Astrocyte (in vitro differentiated cells and primary cell): ENCODE measurements around the gene JPH4. TPM values are rescaled to one million over a fixed set of nuclear protein-coding genes. Genes with fewer than 3 reads are reported as not detected.

Experiments
- DNase-seq: peaks from one replicate; pipeline ENCODE4 v3.0.0-alpha.2; 2010; ENCODE audit warnings: low read depth
- FAIRE-seq: peaks from 2 replicates; lab custom pipeline; 2011; peaks lifted over from hg19 to GRCh38; lab: Jason Lieb, UNC
- H2AFZ ChIP-seq: 2 replicates; pipeline ENCODE4 v1.6.0; 2012; ENCODE audit warnings: low read depth, low read length, inconsistent platforms
- H3K27ac ChIP-seq: 2 replicates; pipeline ENCODE4 v1.5.1; 2011; ENCODE audit warnings: low read depth, low read length, inconsistent platforms
- H3K27me3 ChIP-seq: 2 replicates; pipeline ENCODE4 v1.6.0; 2011; ENCODE audit warnings: low read length, inconsistent platforms; ENCODE audit not compliant: insufficient read depth
- H3K36me3 ChIP-seq: 2 replicates; pipeline ENCODE4 v1.5.1; 2011; ENCODE audit warnings: low read length, inconsistent platforms; ENCODE audit not compliant: insufficient read depth
- H3K4me1 ChIP-seq: 2 replicates; pipeline ENCODE4 v1.5.1; 2011; ENCODE audit warnings: low read length, inconsistent platforms; ENCODE audit not compliant: insufficient read depth
- H3K4me2 ChIP-seq: 2 replicates; pipeline ENCODE4 v1.6.0; 2012; ENCODE audit warnings: low read length, inconsistent platforms
- H3K4me3 ChIP-seq: 2 replicates; pipeline ENCODE4 v1.5.1; 2011; ENCODE audit warnings: low read depth, mild to moderate bottlenecking, low read length, inconsistent platforms; ENCODE audit not compliant: insufficient read depth
- H3K79me2 ChIP-seq: 2 replicates; pipeline ENCODE4 v1.6.0; 2012; ENCODE audit warnings: mild to moderate bottlenecking, low read length, inconsistent platforms; ENCODE audit not compliant: insufficient read depth
- H3K9ac ChIP-seq: 2 replicates; pipeline ENCODE4 v1.6.0; 2012; ENCODE audit warnings: mild to moderate bottlenecking, low read length, inconsistent platforms
- H3K9me3 ChIP-seq: 2 replicates; pipeline ENCODE4 v1.5.1; 2012; ENCODE audit warnings: low read depth, mild to moderate bottlenecking, low read length, inconsistent platforms; ENCODE audit not compliant: insufficient read depth
- H4K20me1 ChIP-seq: 2 replicates; pipeline ENCODE4 v1.6.0; 2012; ENCODE audit warnings: low read length, inconsistent platforms; ENCODE audit not compliant: insufficient read depth
- H3K27ac Mint-ChIP-seq: one replicate; pipeline ENCODE4 v1.8.0; 2021; ENCODE audit warnings: mild to moderate bottlenecking, mixed read lengths; ENCODE audit not compliant: unreplicated experiment
- H3K27me3 Mint-ChIP-seq: one replicate; pipeline ENCODE4 v1.8.0; 2021; ENCODE audit warnings: low read depth, mixed read lengths; ENCODE audit not compliant: unreplicated experiment
- H3K36me3 Mint-ChIP-seq: one replicate; pipeline ENCODE4 v1.8.0; 2021; ENCODE audit warnings: low read depth, mixed read lengths; ENCODE audit not compliant: unreplicated experiment
- H3K4me1 Mint-ChIP-seq: one replicate; pipeline ENCODE4 v1.8.0; 2021; ENCODE audit warnings: low read depth, mixed read lengths; ENCODE audit not compliant: unreplicated experiment
- H3K4me3 Mint-ChIP-seq: one replicate; pipeline ENCODE4 v1.8.0; 2021; ENCODE audit warnings: mild to moderate bottlenecking, moderate library complexity, mixed read lengths; ENCODE audit not compliant: unreplicated experiment
- H3K9me3 Mint-ChIP-seq: one replicate; pipeline ENCODE4 v1.8.0; 2021; ENCODE audit warnings: mild to moderate bottlenecking, mixed read lengths; ENCODE audit not compliant: unreplicated experiment
- CTCF ChIP-seq: IDR thresholded peaks from 2 replicates; pipeline ENCODE4 v1.5.1; 2011; ENCODE audit warnings: low read depth, mild to moderate bottlenecking, inconsistent platforms, low read length, moderate library complexity; ENCODE audit not compliant: insufficient read depth
- EZH2 ChIP-seq: IDR thresholded peaks from 2 replicates; pipeline ENCODE4 v1.6.1; 2012; ENCODE audit warnings: mild to moderate bottlenecking, low read length, inconsistent platforms; ENCODE audit not compliant: insufficient read depth
- total RNA-seq: library from RNA; stranded (reverse); gene quantifications from 2 replicates; pipeline ENCODE4 v1.2.1, GENCODE V29; 2021

The JPH4 gene
- total RNA-seq, 1 donor from 2014 or later: 1.1 TPM

- H2AFZ ChIP-seq: no peak overlapping the region
- no peak overlapping the region for H3K4me3 ChIP-seq
- Mint-ChIP-seq H3K4me1 (peaks cover 19% of the 10 kb centered on the region), H3K36me3 (no peaks in the 10 kb centered on the region), H3K27me3 (peaks cover 5% of the 10 kb centered on the region), H3K4me3 (no peak overlapping the region), H3K9me3 (peaks cover 5% of the 10 kb centered on the region), H3K27ac (no peak overlapping the region)
- no peaks in the 10 kb centered on the region for H3K9me3 ChIP-seq
- FAIRE-seq: no peak
- no peaks in the 10 kb centered on the region for H3K36me3 ChIP-seq
- no peaks in the 10 kb centered on the region for H3K79me2 ChIP-seq
- DNase-seq: no peak
- no peaks in the 10 kb centered on the region for H3K4me1 ChIP-seq
- no peaks in the 10 kb centered on the region for H4K20me1 ChIP-seq
- H3K27ac ChIP-seq: no peak overlapping the region
- no peak overlapping the region for H3K4me2 ChIP-seq
- TF ChIP-seq EZH2 (no peak), CTCF (no peak)
- no peak overlapping the region for H3K9ac ChIP-seq
- H3K27me3 ChIP-seq: no peaks in the 10 kb centered on the region
These were observed 25.6 kb upstream of the JPH4 start for GRCh38 chr14:23604148-23604547.

- H3K27me3 Mint-ChIP-seq: peaks cover 3% of the 10 kb centered on the region
- H3K4me3 Mint-ChIP-seq: no peak overlapping the region
- peaks cover 19% of the 10 kb centered on the region for H3K4me1 Mint-ChIP-seq
- Histone ChIP-seq H3K27ac (no peak overlapping the region), H3K4me1 (no peaks in the 10 kb centered on the region), H3K79me2 (no peaks in the 10 kb centered on the region), H4K20me1 (no peaks in the 10 kb centered on the region), H3K36me3 (no peaks in the 10 kb centered on the region), H3K9ac (no peak overlapping the region), H3K9me3 (no peaks in the 10 kb centered on the region), H3K4me3 (no peak overlapping the region), H3K27me3 (no peaks in the 10 kb centered on the region), H2AFZ (no peak overlapping the region), H3K4me2 (no peak overlapping the region)
- no peak for FAIRE-seq
- H3K9me3 Mint-ChIP-seq: peaks cover 5% of the 10 kb centered on the region
- TF ChIP-seq CTCF (no peak), EZH2 (no peak)
- no peak overlapping the region for H3K27ac Mint-ChIP-seq
- DNase-seq: no peak
- H3K36me3 Mint-ChIP-seq: no peaks in the 10 kb centered on the region
These were observed 24.5 kb upstream of the JPH4 start for GRCh38 chr14:23603103-23603502.

GRCh38 chr14:23602181-23603095 lies 23.8 kb upstream of the JPH4 start:
- Mint-ChIP-seq H3K4me3 (no peak overlapping the region), H3K27ac (no peak overlapping the region), H3K9me3 (peaks cover 5% of the 10 kb centered on the region), H3K27me3 (peaks cover 3% of the 10 kb centered on the region), H3K4me1 (peaks cover 19% of the 10 kb centered on the region), H3K36me3 (no peaks in the 10 kb centered on the region)
- no peak overlapping the region for H3K4me3 ChIP-seq
- no peak overlapping the region for H3K9ac ChIP-seq
- no peaks in the 10 kb centered on the region for H3K4me1 ChIP-seq
- no peaks in the 10 kb centered on the region for H3K9me3 ChIP-seq
- DNase-seq: no peak
- no peak overlapping the region for H3K27ac ChIP-seq
- no peak for FAIRE-seq
- H3K79me2 ChIP-seq: no peaks in the 10 kb centered on the region
- H3K27me3 ChIP-seq: no peaks in the 10 kb centered on the region
- no peak overlapping the region for H3K4me2 ChIP-seq
- no peak overlapping the region for H2AFZ ChIP-seq
- no peaks in the 10 kb centered on the region for H4K20me1 ChIP-seq
- no peaks in the 10 kb centered on the region for H3K36me3 ChIP-seq
- no peak for TF ChIP-seq EZH2
- no peak for TF ChIP-seq CTCF
